K562 (cell line): ENCODE measurements around the gene PUM1.

ENCODE experiments used
- BHLHE40 ChIP-seq: IDR thresholded peaks from 2 replicates; pipeline ENCODE4 v1.6.1; 2011; ENCODE audit warnings: low read length, improper control_type of control experiment
- CBX3 ChIP-seq, 2 experiments: IDR thresholded peaks; 1 replicate in 1 of 2; 2 replicates in 1 of 2; pipeline ENCODE4 v1.6.1; 2012; ENCODE audit warnings: inconsistent platforms in 2 of 2, low read length in 2 of 2, borderline replicate concordance in 1 of 2, control low read depth in 1 of 2
- CBX5 ChIP-seq: IDR thresholded peaks from 2 replicates; pipeline ENCODE4 v1.6.1; 2014; ENCODE audit warnings: low read depth, borderline replicate concordance
- CREB1 ChIP-seq, 2 experiments: sonication (generic) in 1 of 2; formaldehyde crosslinking in 1 of 2; IDR thresholded peaks; 2 replicates each; pipeline versions ENCODE4 v1.6.1 to v1.8.0; 2012 to 2022; ENCODE audit warnings: inconsistent platforms in 1 of 2, mild to moderate bottlenecking in 1 of 2, missing genetic modification reagents in 1 of 2, moderate library complexity in 1 of 2
- EP400 ChIP-seq: fragments of 450-650 bp; IDR thresholded peaks from 2 replicates; pipeline ENCODE4 v1.6.1; 2017; ENCODE audit warnings: antibody characterized with exemption, mild to moderate bottlenecking, moderate library complexity
- JUN ChIP-seq, 2 experiments: sonication (generic) in 1 of 2; formaldehyde crosslinking in 1 of 2; IDR thresholded peaks; 2 replicates each; pipeline versions ENCODE4 v1.6.1 to v1.8.0; 2012 to 2022; ENCODE audit warnings: borderline replicate concordance in 2 of 2, mild to moderate bottlenecking in 2 of 2, improper control_type of control experiment in 1 of 2, low read depth in 1 of 2, low read length in 1 of 2, missing genetic modification reagents in 1 of 2
- LEF1 ChIP-seq: fragments of 450-650 bp; IDR thresholded peaks from 2 replicates; pipeline ENCODE4 v1.6.1; 2016; ENCODE audit warnings: mild to moderate bottlenecking
- TEAD4 ChIP-seq, 2 experiments: sonication (generic) in 1 of 2; formaldehyde crosslinking in 1 of 2; IDR thresholded peaks; 2 replicates each; pipeline versions ENCODE4 v1.6.1 to v1.8.0; 2012 to 2022; ENCODE audit warnings: borderline replicate concordance in 1 of 2, inconsistent platforms in 1 of 2, low read length in 1 of 2, mild to moderate bottlenecking in 1 of 2, missing genetic modification reagents in 1 of 2
- ZNF143 ChIP-seq: sonication (generic); formaldehyde crosslinking; IDR thresholded peaks from 2 replicates; pipeline ENCODE4 v1.9.0; 2022; ENCODE audit warnings: mild to moderate bottlenecking, missing genetic modification reagents
- ZNF764 ChIP-seq: fragments of 250-450 bp; sonication (Bioruptor Pico); IDR thresholded peaks from 2 replicates; pipeline ENCODE4 v1.4.0; 2020; ENCODE audit warnings: low read depth, mild to moderate bottlenecking, moderate library complexity
- TF ChIP-seq, protein P1 (sequence below), 2 experiments: fragments of 450-650 bp in 1 of 2; sonication (generic) in 1 of 2; formaldehyde crosslinking; conservative IDR thresholded peaks; 2 replicates each; pipeline versions ENCODE4 v1.4.0 to v1.8.1; 2020 to 2022; ENCODE audit warnings: mild to moderate bottlenecking in 1 of 2, missing genetic modification reagents in 1 of 2
- TF ChIP-seq, protein P2 (sequence below), 3 experiments: IDR thresholded peaks in 2 of 3; conservative IDR thresholded peaks in 1 of 3; 2 replicates each; pipeline ENCODE4 v1.5.1; 2011 to 2012; ENCODE audit warnings: low read length in 3 of 3, mild to moderate bottlenecking in 3 of 3, control low read depth in 2 of 3, improper control_type of control experiment in 1 of 3, inconsistent platforms in 1 of 3, low read depth in 1 of 3, mixed read lengths in 1 of 3, moderate library complexity in 1 of 3; ENCODE audit not compliant: insufficient read depth in 2 of 3
- TF ChIP-seq, protein P3 (sequence below): sonication (generic); formaldehyde crosslinking; IDR thresholded peaks from 2 replicates; pipeline ENCODE4 v1.8.1; 2023; ENCODE audit warnings: mild to moderate bottlenecking, missing genetic modification reagents

DNA sequence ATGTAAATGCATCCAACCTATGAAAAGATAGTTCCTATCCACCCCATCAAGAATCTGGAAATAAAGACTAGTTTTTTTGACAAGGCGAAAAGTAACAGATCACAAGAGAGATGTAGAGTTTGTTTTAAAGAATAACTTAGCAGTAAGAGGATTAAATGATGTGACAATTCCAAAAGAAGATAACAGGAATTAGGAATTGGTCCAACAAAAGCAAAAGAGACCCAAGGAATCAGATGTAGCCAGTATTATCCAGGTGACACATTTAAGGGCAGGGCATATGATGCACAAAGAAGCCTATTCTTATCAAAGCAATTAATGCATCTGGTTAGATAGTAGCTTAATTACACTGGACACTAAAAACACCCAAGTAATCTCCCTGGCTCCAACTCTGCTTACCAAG is 53.8 kb downstream of the PUM1 start:
- no peak for TF ChIP-seq LEF1
- TF ChIP-seq, protein P1, sequence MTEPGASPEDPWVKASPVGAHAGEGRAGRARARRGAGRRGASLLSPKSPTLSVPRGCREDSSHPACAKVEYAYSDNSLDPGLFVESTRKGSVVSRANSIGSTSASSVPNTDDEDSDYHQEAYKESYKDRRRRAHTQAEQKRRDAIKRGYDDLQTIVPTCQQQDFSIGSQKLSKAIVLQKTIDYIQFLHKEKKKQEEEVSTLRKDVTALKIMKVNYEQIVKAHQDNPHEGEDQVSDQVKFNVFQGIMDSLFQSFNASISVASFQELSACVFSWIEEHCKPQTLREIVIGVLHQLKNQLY (CRISPR knock-in tag; conservative IDR thresholded peaks at IDR 0.05), result no peak
- TF ChIP-seq BHLHE40, result no peak
- TF ChIP-seq CBX3 (IDR thresholded peaks at IDR 0.05; ENCODE audit: borderline replicate concordance in 1 of 2, low read length in 2 of 2), result no peak
- TF ChIP-seq, protein P2, sequence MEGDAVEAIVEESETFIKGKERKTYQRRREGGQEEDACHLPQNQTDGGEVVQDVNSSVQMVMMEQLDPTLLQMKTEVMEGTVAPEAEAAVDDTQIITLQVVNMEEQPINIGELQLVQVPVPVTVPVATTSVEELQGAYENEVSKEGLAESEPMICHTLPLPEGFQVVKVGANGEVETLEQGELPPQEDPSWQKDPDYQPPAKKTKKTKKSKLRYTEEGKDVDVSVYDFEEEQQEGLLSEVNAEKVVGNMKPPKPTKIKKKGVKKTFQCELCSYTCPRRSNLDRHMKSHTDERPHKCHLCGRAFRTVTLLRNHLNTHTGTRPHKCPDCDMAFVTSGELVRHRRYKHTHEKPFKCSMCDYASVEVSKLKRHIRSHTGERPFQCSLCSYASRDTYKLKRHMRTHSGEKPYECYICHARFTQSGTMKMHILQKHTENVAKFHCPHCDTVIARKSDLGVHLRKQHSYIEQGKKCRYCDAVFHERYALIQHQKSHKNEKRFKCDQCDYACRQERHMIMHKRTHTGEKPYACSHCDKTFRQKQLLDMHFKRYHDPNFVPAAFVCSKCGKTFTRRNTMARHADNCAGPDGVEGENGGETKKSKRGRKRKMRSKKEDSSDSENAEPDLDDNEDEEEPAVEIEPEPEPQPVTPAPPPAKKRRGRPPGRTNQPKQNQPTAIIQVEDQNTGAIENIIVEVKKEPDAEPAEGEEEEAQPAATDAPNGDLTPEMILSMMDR (IDR thresholded peaks at IDR 0.05 in 2 of 3, conservative IDR thresholded peaks at IDR 0.05 in 1 of 3; ENCODE audit: insufficient read depth in 2 of 3, low read depth in 1 of 3, low read length in 3 of 3), result no peak
- no peak for TF ChIP-seq CBX5
- no peak for TF ChIP-seq ZNF764 (CRISPR knock-in tag)
- no peak for TF ChIP-seq TEAD4 (IDR thresholded peaks at IDR 0.05; ENCODE audit: low read length)
- TF ChIP-seq TEAD4 (CRISPR knock-in tag; IDR thresholded peaks at IDR 0.05; ENCODE audit: borderline replicate concordance), result no peak
- no peak for TF ChIP-seq CREB1 (IDR thresholded peaks at IDR 0.05)
- TF ChIP-seq CREB1 (CRISPR knock-in tag; IDR thresholded peaks at IDR 0.05), result no peak
- TF ChIP-seq ZNF143 (CRISPR knock-in tag), result no peak
- TF ChIP-seq EP400, result no peak
- TF ChIP-seq, protein P3, sequence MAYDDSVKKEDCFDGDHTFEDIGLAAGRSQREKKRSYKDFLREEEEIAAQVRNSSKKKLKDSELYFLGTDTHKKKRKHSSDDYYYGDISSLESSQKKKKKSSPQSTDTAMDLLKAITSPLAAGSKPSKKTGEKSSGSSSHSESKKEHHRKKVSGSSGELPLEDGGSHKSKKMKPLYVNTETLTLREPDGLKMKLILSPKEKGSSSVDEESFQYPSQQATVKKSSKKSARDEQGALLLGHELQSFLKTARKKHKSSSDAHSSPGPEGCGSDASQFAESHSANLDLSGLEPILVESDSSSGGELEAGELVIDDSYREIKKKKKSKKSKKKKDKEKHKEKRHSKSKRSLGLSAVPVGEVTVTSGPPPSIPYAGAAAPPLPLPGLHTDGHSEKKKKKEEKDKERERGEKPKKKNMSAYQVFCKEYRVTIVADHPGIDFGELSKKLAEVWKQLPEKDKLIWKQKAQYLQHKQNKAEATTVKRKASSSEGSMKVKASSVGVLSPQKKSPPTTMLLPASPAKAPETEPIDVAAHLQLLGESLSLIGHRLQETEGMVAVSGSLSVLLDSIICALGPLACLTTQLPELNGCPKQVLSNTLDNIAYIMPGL, result no peak
- no peak for TF ChIP-seq JUN (IDR thresholded peaks at IDR 0.05; ENCODE audit: borderline replicate concordance, low read depth, low read length)
- no peak for TF ChIP-seq JUN (CRISPR knock-in tag; IDR thresholded peaks at IDR 0.05; ENCODE audit: borderline replicate concordance)
